DMS79 treated with DMSO at 0.1 percent for 48 hours (cell line): ENCODE data around the gene ZEB1.
"Not testable (repeated sequence)": the region's sequence is repeated elsewhere in the genome, so short reads cannot be mapped to it uniquely, and the experiment has no call there.

Experiments used
- DNase-seq: peaks from one replicate; lab custom pipeline; 2025; lab: John Stamatoyannopoulos, UW

The ZEB1 gene

GRCh38 chr10:31319602-31320549 is 860 bp downstream of the ZEB1 start:
- peak; percentile 16 for DNase-seq

GRCh38 chr10:31320550-31321211 is 1.7 kb downstream of the ZEB1 start:
- peak; percentile 23 for DNase-seq

- DNase-seq = peak; percentile 64
Measured at GRCh38 chr10:31321396-31321941, 2.5 kb downstream of the ZEB1 start.

- peak; percentile 64 for DNase-seq
Measured at GRCh38 chr10:31322647-31323046, 3.6 kb downstream of the ZEB1 start.

- DNase-seq = peak; percentile 18
Measured at GRCh38 chr10:31340343-31340742, 21.3 kb downstream of the ZEB1 start.

- DNase-seq = no peak
Measured at GRCh38 chr10:31341552-31341951, 22.5 kb downstream of the ZEB1 start.

- no peak for DNase-seq
Measured at GRCh38 chr10:31343009-31343408, 24.0 kb downstream of the ZEB1 start.

GRCh38 chr10:31343551-31343950 is 24.5 kb downstream of the ZEB1 start:
- DNase-seq = no peak

- DNase-seq = no peak
Measured at GRCh38 chr10:31345886-31346285, 26.9 kb downstream of the ZEB1 start.

- no peak for DNase-seq
Measured at GRCh38 chr10:31346953-31347352, 27.9 kb downstream of the ZEB1 start.

GRCh38 chr10:31347705-31348104 is 28.7 kb downstream of the ZEB1 start:
- no peak for DNase-seq

GRCh38 chr10:31350891-31351290 is 31.9 kb downstream of the ZEB1 start:
- DNase-seq = no peak

- no peak for DNase-seq
Measured at GRCh38 chr10:31352436-31353226, 33.6 kb downstream of the ZEB1 start.

- no peak for DNase-seq
Measured at GRCh38 chr10:31353574-31353973, 34.6 kb downstream of the ZEB1 start.

- DNase-seq = no peak
Measured at GRCh38 chr10:31358688-31359330, 39.8 kb downstream of the ZEB1 start.

GRCh38 chr10:31359979-31360378 is 41.0 kb downstream of the ZEB1 start:
- DNase-seq = peak; percentile 87

GRCh38 chr10:31361475-31361874 is 42.5 kb downstream of the ZEB1 start:
- not testable (repeated sequence) for DNase-seq

GRCh38 chr10:31362023-31362641 is 43.1 kb downstream of the ZEB1 start:
- DNase-seq = no peak

- DNase-seq = not testable (repeated sequence)
Measured at GRCh38 chr10:31363696-31364095, 44.7 kb downstream of the ZEB1 start.

- not testable (repeated sequence) for DNase-seq
Measured at GRCh38 chr10:31364238-31364637, 45.2 kb downstream of the ZEB1 start.

- no peak for DNase-seq
Measured at GRCh38 chr10:31366703-31367102, 47.7 kb downstream of the ZEB1 start.
